GM19025 (cell line): ENCODE results near the gene FADS2.

ENCODE experiments used
- ATAC-seq: cut with Tn5 transposase; IDR thresholded peaks from one replicate; pipeline ENCODE4 v1.9.1; 2021; ENCODE audit warnings: mild to moderate bottlenecking, low read depth, moderate library complexity; ENCODE audit not compliant: unreplicated experiment

The FADS2 gene

DNA sequence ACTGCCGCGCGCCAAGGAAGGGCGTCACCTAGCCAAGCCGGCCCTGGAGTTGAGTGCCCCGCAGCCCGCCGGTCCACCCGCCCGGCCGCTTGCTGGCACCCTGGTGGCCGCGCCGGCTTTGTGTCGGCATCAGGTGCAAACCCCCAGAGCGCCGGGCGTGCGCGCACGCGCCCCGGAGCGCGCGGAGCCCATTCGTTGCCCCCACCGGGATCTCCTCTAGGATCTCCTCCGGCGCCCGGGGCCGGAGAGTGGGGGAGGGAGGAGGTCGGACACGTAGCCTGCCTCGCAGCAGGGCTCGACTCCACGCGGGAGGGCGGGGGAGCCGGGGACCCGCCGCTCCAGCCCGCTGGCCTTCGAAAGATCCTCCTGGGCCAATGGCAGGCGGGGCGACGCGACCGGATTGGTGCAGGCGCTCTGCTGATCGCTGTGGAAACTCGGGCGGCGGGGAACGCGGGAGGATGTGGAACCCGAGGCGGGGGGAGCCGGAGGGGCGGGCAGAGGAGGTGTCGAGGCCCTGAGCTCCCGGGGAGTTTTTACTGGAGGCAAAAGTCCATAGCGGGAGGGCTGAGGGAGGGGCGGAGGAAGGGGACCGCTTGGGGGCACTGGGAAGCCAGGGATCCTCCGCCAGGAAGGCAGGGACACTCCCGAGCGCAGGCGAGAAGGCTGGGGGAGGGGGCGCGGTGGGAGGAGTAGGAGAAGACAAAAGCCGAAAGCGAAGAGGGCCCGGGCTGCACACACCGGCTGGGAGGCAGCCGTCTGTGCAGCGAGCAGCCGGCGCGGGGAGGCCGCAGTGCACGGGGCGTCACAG lies at the start of gene FADS2:
Gene FADS2 (plus strand): TSS at position 730 of the 808 bp plus-strand sequence. CDS start 91 bp downstream, outside the sequence.
- ATAC-seq: peak; percentile 64

GRCh38 chr11:61778357-61778886 lies 49.7 kb upstream of the FADS2 start:
- ATAC-seq: no peak

GRCh38 chr11:61778920-61779650 lies 49.0 kb upstream of the FADS2 start:
- ATAC-seq: no peak

GRCh38 chr11:61779666-61780525 lies 48.2 kb upstream of the FADS2 start:
- no peak for ATAC-seq

- no peak for ATAC-seq
Measured at GRCh38 chr11:61780581-61781162, 47.4 kb upstream of the FADS2 start.

DNA sequence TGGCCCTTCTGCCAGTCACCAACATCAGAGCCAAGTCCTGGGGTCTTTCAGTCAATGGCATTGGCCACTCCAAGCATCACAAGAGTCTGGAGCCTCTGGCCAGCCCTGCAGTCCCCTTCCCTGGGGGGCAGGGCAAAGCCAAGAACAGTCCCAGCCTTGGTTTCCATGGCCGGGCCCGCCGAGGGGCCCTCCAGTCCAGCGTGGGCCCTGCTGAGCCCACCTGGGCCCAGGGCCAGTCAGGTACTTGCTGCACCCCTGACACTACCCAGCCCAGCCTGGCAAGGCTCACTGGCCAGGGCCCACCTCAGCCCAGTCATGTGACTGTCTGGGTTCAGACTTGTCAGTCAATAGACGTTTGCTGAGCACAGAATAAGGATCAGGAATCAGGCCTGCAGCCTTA lies 46.5 kb upstream of the FADS2 start:
- ATAC-seq: no peak

- ATAC-seq: no peak
Measured at GRCh38 chr11:61782299-61782698, 45.8 kb upstream of the FADS2 start.

- ATAC-seq: no peak
Measured at GRCh38 chr11:61782841-61783240, 45.3 kb upstream of the FADS2 start.

DNA sequence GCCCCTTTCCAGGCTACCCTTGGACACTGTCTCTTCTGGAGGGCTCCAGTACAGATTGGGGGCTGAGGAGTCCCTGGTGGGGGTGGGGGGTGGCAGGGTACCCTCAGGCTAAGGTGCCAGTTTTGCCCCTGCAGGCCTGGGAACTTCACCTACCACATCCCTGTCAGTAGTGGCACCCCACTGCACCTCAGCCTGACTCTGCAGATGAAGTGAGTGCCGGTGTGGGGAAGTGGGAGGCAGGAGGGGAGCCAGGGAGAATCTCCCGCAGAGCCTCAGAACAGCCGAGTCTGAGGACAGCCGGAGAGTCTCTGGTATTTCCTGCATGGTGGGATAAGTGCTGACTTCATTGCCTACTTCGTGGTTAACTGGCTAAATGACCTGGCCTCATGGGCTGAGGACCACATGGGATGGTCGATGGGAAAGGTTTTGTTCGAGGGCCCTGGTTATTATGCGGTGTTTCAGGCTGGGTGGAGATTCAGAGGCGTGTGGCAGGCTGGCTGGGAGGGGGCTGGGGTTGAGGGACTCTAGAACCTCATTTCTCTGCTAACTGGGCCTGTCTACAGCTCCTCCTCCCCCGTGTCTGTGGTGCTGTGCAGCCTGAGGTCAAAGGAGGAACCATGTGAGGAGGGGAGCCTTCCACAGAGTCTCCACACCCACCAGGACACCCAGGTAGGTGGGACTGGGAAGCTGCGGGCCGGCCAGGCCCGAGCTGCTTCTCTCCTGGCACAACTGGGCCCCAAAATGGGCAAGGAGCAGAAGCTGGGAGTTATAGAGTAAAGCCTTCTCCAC lies 44.2 kb upstream of the FADS2 start:
- no peak for ATAC-seq

DNA sequence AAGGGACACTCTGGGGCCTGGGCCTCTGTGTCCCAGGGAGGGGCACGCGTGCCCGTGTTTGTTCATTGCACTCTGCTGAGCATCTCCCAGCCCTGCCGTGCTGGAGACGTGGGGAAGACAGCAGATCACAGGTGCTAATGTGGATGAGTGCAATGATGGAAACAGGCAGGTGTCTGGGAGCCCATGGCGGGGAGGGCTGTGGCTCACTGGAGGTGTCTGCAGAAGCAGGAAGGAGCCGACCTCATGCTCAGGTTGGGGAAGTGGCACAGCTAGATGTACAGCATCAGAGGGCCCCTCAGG lies 43.6 kb upstream of the FADS2 start:
- no peak for ATAC-seq

DNA sequence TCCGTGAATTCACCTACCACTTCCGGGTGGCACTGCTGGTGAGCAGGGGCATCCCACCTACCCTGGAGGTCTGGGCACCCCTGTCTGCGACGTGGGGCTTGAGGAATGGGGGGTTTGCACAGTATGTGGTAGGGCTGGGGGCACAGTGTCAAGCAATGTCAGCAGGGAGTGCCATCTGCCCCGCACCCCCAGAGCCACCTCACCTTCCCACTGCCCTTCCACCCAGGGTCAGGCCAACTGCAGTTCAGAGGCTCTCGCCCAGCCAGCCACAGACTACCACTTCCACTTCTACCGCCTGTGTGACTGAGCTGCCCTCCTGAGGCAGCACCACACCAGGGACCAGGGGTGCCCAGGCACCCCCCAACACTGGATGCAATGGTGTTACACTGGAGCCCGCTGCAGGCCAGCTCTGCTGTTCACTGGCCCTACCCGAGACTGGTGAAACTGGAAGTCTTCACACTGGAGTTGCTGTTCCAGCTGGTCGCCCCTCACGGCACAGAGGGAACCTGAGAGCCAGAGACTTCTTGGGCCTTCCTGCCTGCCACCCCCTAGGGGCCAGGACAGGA lies 42.2 kb upstream of the FADS2 start:
- ATAC-seq: no peak

DNA sequence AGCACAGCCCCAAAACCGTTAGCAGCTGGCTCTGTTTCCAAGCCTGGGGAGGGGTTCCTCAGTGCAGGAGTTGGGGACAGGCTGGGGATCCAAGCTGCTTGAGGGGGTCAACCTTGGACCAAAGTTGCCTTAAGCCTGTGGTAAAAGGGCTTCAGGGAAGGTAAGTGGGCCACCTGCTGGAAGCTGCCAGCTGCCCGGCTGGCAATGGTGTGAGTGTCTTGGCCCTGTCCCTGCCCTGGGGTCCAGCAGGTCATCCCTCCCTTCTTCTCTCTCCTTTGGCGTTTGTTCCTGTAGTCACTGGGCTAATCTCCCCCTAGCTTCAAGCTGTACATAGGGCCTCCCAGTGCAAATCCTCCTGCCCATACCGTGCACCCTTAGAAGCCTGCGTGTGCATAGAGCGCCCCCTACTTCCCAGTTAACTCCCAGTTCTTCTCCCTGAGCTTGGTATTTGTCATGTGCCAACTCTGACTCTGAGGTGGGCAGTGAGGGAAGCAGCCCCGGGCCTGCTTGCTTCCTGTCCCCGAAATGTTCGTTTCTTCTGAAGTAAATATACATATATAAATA lies 40.1 kb upstream of the FADS2 start:
- ATAC-seq: no peak

GRCh38 chr11:61791737-61792309 lies 36.3 kb upstream of the FADS2 start:
- ATAC-seq: peak; percentile 17

DNA sequence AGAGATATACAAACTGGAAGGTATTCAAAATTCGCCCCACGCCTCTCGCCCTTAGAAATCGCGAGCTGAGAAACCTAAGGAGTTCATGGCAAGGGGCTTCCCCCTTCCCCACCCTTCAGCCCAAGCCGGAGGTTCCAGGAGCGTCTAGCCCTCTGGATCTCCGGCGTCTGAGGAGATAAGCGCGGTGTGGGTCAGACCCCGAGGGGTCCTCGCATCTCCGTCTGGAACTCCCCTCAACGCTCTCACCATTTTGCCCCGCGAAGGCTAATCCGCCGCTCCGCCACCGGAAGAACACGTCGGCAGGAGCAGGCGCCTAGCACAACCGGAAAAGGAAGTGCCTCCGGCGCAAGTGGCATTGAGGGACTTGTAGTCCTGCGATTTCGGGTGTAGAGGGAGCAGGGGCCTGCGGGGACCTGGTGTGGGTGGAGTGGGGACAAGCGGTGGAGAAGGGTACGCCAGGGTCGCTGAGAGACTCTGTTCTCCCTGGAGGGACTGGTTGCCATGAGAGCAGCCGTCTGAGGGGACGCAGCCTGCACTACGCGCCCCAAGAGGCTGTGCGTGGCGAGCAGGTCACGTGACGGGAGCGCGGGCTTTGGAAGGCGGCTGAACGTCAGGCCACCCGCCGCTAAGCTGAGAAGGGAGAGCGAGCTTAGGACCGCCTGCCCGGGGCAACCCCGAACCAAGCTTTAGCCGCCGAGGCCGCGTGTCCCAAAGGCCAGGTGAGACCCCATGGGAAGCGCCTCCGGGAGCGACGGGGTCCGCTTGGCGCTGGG lies 35.6 kb upstream of the FADS2 start, which contains the start of the genes FEN1 and TMEM258:
Gene FEN1 (plus strand): TSS at position 602 of the 773 bp plus-strand sequence. CDS start 2,451 bp downstream, outside the sequence.
Gene TMEM258 (minus strand): TSS at position 290 of the 773 bp plus-strand sequence. CDS start 41 bp downstream, at position 249.
- peak; percentile 80 for ATAC-seq

GRCh38 chr11:61793083-61793828 lies 34.8 kb upstream of the FADS2 start:
- ATAC-seq: no peak

- ATAC-seq: no peak
Measured at GRCh38 chr11:61793829-61794204, 34.3 kb upstream of the FADS2 start.

DNA sequence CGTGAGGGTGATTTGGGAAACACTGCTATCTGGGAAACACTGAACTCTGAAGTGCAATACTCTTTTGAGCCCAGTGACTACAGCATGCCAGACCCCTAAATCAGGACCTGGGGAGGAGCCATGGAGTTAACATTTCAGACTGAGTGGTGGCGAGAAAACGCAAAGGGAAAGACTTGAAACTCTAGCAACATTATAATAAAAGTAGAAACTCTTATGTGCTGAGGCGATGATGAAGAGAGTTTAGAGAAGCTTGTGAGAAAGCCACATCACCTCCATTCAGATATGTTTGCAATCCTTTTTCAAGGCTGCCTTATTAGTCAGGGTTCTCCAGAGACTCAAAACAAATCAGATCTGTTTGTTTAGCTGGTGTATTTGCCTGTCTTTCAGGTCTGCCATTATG lies 33.5 kb upstream of the FADS2 start:
- ATAC-seq: no peak
